Kidney glomerular epithelial cell (primary cell): ENCODE measurements around the gene HOXA7.
A peak's percentile ranks its signal among the peaks of the same experiment; 100 is the strongest.

Experiments used
- DNase-seq: peaks from one replicate; lab custom pipeline; 2025; lab: John Stamatoyannopoulos, UW

The HOXA7 gene

GRCh38 chr7:27147199-27148030 is 9.1 kb downstream of the HOXA7 start, which contains the start of gene HOXA6:
Gene HOXA6, minus strand, starts transcription at chr7:27147774. Its CDS starts 25 bp downstream, at chr7:27147749.
- DNase-seq, result no peak

GRCh38 chr7:27146491-27147198 is 9.8 kb downstream of the HOXA7 start:
- no peak for DNase-seq

GRCh38 chr7:27145914-27146412 is 10.5 kb downstream of the HOXA7 start:
- DNase-seq, result no peak

- DNase-seq, result no peak
These were observed 11.1 kb downstream of the HOXA7 start for GRCh38 chr7:27145165-27145913.

- no peak for DNase-seq
These were observed 11.7 kb downstream of the HOXA7 start for GRCh38 chr7:27144781-27145164.

GRCh38 chr7:27143950-27144780 is 12.3 kb downstream of the HOXA7 start:
- DNase-seq, result no peak

- DNase-seq, result peak; percentile 92
These were observed 13.2 kb downstream of the HOXA7 start, which contains the start of gene HOXA5 for GRCh38 chr7:27143023-27143949. Gene HOXA5, minus strand, starts transcription at chr7:27143681. Its CDS starts 74 bp downstream, at chr7:27143607.

GRCh38 chr7:27142580-27143022 is 13.9 kb downstream of the HOXA7 start:
- no peak for DNase-seq

GRCh38 chr7:27141923-27142579 is 14.4 kb downstream of the HOXA7 start:
- no peak for DNase-seq

- no peak for DNase-seq
These were observed 15.1 kb downstream of the HOXA7 start for GRCh38 chr7:27141137-27141922.

GRCh38 chr7:27140126-27140857 is 16.2 kb downstream of the HOXA7 start:
- DNase-seq, result no peak

GRCh38 chr7:27139334-27140125 is 16.9 kb downstream of the HOXA7 start:
- DNase-seq, result no peak

- DNase-seq, result no peak
These were observed 17.5 kb downstream of the HOXA7 start for GRCh38 chr7:27138985-27139333.

GRCh38 chr7:27138472-27138871 is 18.0 kb downstream of the HOXA7 start:
- no peak for DNase-seq

GRCh38 chr7:27137640-27138315 is 18.7 kb downstream of the HOXA7 start:
- no peak for DNase-seq

GRCh38 chr7:27134392-27134791 is 22.1 kb downstream of the HOXA7 start:
- DNase-seq, result no peak
